ENCODE data around the gene MYBPHL.

MYBPHL gene

GRCh38 chr1:109280862-109281261 is 25.9 kb downstream of the MYBPHL start:
- DNase-seq (ENCODE audit: low read depth, low spot score) = no peak

- DNase-seq (ENCODE audit: low read depth, low spot score) = no peak
These were observed 27.1 kb downstream of the MYBPHL start for GRCh38 chr1:109279615-109280278.

GRCh38 chr1:109277434-109278204 is 29.2 kb downstream of the MYBPHL start:
- peak; percentile 69 for DNase-seq (ENCODE audit: low read depth, low spot score)

- DNase-seq (ENCODE audit: low read depth, low spot score) = no peak
These were observed 31.0 kb downstream of the MYBPHL start for GRCh38 chr1:109275706-109276345.

GRCh38 chr1:109274533-109275476 is 32.0 kb downstream of the MYBPHL start:
- DNase-seq (ENCODE audit: low read depth, low spot score) = no peak

GRCh38 chr1:109273570-109274288 is 33.1 kb downstream of the MYBPHL start:
- no peak for DNase-seq (ENCODE audit: low read depth, low spot score)

- DNase-seq (ENCODE audit: low read depth, low spot score) = no peak
These were observed 33.8 kb downstream of the MYBPHL start for GRCh38 chr1:109272831-109273547.

GRCh38 chr1:109272021-109272799 is 34.6 kb downstream of the MYBPHL start:
- no peak for DNase-seq (ENCODE audit: low read depth, low spot score)

- DNase-seq (ENCODE audit: low read depth, low spot score) = no peak
These were observed 35.4 kb downstream of the MYBPHL start for GRCh38 chr1:109271458-109271857.

- DNase-seq (ENCODE audit: low read depth, low spot score) = no peak
These were observed 36.0 kb downstream of the MYBPHL start for GRCh38 chr1:109270623-109271317.

- DNase-seq (ENCODE audit: low read depth, low spot score) = no peak
These were observed 36.7 kb downstream of the MYBPHL start for GRCh38 chr1:109269981-109270622.

- DNase-seq (ENCODE audit: low read depth, low spot score) = no peak
These were observed 37.4 kb downstream of the MYBPHL start for GRCh38 chr1:109269212-109269980.

GRCh38 chr1:109268431-109269211 is 38.2 kb downstream of the MYBPHL start:
- DNase-seq (ENCODE audit: low read depth, low spot score) = no peak

- no peak for DNase-seq (ENCODE audit: low read depth, low spot score)
These were observed 39.0 kb downstream of the MYBPHL start for GRCh38 chr1:109267743-109268300.

GRCh38 chr1:109266965-109267364 is 39.8 kb downstream of the MYBPHL start:
- DNase-seq (ENCODE audit: low read depth, low spot score) = no peak

- DNase-seq (ENCODE audit: low read depth, low spot score) = no peak
These were observed 41.0 kb downstream of the MYBPHL start for GRCh38 chr1:109265741-109266330.

Measured in iPS DF 19.7 (cell line).